H54 (cell line): ENCODE data around the gene UPF3A.

Source experiments
- DNase-seq: peaks from one replicate; pipeline ENCODE4 v3.0.0; 2011; ENCODE audit warnings: low spot score, mixed read lengths; ENCODE audit not compliant: insufficient read length
- FAIRE-seq: peaks from 3 replicates; lab custom pipeline; 2011; peaks lifted over from hg19 to GRCh38; lab: Jason Lieb, UNC
- POLR2A ChIP-seq: IDR thresholded peaks from 2 replicates; pipeline ENCODE4 v1.6.1; 2011; ENCODE audit warnings: low read depth, mild to moderate bottlenecking, low read length

The UPF3A gene

DNA sequence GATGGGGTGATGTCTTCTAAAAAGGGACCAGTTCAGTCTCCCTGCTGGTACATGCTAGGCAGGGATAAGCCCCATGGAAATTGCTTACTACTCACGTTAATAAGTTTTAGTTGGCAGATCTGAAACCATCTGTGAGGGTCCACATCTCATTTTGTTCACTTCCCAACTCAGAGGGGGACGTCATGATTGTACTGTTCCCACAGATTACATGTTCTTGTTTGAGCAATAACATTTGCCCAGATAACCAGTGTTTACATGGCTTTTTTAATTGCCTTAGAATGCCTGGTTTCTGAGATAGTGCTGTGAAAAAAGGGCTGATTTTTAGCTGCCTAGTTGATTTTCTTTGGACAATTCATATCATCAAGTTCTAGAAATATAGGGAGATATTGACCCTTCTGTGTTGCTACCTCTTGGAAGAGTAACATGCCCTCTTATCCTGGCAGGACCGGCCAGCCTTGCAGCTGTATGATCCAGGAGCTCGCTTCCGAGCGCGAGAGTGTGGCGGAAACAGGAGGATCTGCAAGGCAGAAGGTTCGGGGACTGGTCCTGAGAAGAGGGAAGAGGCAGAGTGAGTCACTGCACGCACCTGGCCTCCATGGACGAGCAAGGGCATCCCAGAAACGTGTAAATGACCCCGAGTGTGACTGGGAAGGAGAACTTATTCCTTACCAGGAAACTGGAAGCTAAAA is 23.1 kb downstream of the UPF3A start:
- TF ChIP-seq POLR2A, result no peak
- FAIRE-seq, result no peak
- no peak for DNase-seq

DNA sequence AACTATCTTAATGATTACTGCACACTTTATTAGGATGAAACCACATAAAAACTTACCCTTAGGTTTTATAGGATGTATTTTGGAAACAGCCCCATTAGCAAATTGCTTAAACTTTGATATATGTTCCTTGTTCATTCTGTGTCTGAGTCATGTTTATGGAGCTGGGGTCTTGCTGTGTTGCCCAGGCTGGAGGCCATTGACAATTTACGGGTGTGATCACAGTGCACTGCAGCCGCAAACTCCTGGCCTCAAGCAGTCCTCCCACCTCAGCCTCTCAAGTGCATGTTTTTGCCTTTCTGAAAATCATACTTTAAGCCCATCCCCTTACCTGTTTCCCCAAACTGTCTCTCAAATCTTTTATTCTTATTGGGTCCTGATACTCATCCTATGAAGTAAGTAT is 27.7 kb downstream of the UPF3A start:
- DNase-seq, result no peak
- no peak for TF ChIP-seq POLR2A
- no peak for FAIRE-seq

- no peak for DNase-seq
- no peak for TF ChIP-seq POLR2A
- no peak for FAIRE-seq
Measured at GRCh38 chr13:114309806-114310410, 28.5 kb downstream of the UPF3A start.

GRCh38 chr13:114310956-114311355 is 29.6 kb downstream of the UPF3A start:
- DNase-seq (no peak), FAIRE-seq (no peak)
- TF ChIP-seq POLR2A, result no peak

DNA sequence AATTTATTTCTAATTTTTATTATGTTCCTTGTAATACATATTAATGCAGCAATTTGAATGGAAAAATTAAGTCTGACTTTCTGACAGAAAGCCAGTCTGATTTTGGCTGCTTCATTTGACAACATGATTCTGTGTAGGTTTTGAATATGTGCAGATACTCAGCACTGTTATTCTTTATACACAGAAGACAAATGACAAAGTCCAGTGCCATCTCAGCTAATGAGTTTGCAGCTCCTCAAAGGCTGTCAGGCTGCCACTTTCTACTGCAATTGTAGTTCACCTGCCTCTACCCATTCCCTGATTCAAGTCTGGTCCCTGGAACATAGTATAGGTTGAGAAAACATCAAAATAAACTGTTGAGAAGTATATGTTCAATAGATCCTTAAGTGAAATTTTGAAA is 30.0 kb downstream of the UPF3A start:
- DNase-seq (no peak), FAIRE-seq (no peak)
- no peak for TF ChIP-seq POLR2A

DNA sequence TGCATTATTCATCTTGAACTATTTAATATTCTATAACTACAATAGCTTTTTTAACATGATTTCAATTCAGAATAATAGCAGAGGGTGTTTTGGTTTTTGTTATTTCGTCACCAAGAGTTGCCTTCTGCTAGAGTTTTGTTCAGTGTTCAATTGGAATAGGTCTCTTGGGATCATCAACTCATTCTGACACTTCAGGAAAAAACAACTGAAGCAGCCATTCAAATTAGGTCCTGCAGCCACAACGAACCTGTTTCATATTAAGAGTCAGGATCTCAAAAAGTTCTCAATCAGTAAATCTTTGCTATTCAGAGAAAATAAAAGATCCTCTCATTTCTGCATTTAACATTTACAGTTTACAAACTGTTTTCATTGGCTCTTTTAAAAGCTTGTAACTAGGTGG is 30.5 kb downstream of the UPF3A start:
- no peak for TF ChIP-seq POLR2A
- DNase-seq (no peak), FAIRE-seq (no peak)

DNA sequence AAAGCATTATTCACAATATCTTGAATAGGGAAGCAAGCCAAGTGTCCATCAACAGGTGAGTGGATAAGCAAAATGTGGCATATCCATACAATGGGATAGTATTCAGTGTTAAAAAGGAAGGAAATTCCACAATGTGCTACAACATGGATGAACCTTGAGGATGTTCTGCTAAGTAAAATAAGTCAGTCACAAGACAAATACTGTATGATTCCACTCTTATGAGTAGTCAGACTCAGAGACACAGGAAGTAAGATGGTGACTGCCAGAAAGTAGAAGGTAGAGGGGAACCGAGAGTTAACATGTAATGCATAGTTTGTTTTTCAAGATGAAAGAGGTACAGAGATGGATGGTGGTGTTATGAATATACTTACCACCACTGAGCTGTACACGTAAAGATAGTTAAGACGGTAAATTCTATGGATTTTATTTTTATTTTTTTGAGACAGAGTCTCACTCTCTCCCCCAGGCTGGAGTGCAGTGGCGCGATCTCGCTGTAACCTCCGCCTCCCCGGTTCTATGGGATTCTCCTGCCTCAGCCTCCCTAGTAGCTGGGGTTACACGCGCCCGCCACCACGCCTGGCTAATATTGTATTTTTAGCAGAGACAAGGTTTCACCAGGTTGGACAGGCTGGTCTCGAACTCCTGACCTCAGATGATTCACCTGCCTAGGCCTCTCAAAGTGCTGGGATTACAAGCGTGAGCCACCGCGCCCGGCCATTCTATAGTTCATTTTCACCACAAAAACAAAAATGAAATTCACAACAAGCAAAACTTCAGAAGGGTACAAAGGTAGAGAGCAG is 31.9 kb downstream of the UPF3A start:
- FAIRE-seq (peak; percentile 97), DNase-seq (peak; percentile 55)
- no peak for TF ChIP-seq POLR2A

DNA sequence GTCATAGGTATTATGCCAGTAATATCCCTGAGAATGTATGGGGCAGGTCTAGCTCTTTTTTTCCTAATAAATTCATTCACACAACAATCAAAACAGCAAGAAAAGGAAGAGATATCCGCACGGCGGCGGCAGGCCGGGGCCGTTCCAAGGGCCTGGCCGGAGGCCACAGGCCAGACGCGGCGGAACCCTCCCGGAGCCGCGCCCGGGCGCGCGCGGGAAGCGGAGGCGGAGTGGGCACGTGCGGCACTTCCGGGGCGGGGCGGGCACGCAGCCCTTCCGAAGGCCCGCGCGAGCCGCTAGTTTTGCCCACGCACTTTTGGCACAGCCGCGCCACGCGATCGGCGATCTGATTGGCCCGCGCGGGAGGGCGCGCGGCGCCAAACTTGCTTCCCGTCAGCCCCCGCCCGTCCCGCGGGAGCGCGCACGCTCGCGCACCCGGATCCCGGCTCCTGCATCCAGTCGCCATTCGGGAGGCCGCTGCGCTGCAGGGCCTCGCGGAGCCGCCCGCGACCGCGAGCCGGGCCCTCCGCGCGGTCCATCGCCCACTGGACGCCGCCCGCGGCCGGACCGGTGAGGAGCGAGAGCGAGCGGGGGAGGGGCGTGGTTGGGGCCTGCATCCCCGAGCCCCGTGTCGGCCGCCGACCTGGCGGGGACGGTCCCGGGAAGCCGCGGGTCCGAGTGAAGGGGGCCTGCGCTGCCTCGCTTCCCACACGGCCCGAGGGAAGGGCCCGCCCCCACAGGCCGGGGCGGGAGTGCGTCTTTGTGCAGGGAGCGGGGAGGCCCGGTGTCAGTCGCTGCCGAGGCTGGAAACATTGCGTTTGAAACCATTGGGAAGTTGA is 32.9 kb downstream of the UPF3A start, which contains the start of gene CHAMP1:
Gene CHAMP1, plus strand, starts transcription at position 430 of the 839 bp plus-strand sequence. CDS start 9,340 bp downstream, outside the sequence.
- peak; percentile 95 for FAIRE-seq
- TF ChIP-seq POLR2A, result peak; percentile 88
- peak; percentile 96 for DNase-seq

- TF ChIP-seq POLR2A, result no peak
- FAIRE-seq, result peak; percentile 76
- no peak for DNase-seq
Measured at GRCh38 chr13:114315074-114315785, 33.8 kb downstream of the UPF3A start.

GRCh38 chr13:114318624-114319023 is 37.2 kb downstream of the UPF3A start:
- FAIRE-seq, result no peak
- TF ChIP-seq POLR2A, result no peak
- no peak for DNase-seq

DNA sequence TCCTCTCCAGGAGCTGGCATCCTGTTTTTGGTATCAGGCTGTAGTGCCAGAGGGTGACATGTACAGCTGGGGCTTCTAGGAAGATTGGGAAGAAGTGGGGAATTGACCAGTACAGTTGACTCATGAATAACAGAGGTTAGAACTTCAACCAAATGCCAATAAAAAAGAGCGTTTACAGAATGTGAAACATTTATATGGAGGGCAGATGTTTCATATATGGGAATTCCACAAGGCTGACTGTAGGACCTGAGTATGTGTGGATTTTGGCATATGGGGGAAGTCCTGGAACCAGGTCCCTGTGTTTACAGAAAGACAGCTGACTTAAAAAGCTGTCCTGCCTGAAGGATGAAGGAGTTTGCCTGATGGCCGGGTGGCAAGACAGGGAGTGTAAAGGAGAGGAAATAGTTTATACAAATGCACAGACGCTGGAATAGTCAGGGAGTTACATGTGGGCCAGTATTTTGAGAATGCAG is 38.1 kb downstream of the UPF3A start:
- no peak for TF ChIP-seq POLR2A
- DNase-seq (peak; percentile 41), FAIRE-seq (peak; percentile 84)

- DNase-seq, result no peak
- peak; percentile 48 for FAIRE-seq
- no peak for TF ChIP-seq POLR2A
Measured at GRCh38 chr13:114320065-114320464, 38.7 kb downstream of the UPF3A start.

- FAIRE-seq (no peak), DNase-seq (no peak)
- no peak for TF ChIP-seq POLR2A
Measured at GRCh38 chr13:114321256-114321655, 39.9 kb downstream of the UPF3A start.
